Daoy (cell line): Measurements from ENCODE around the gene PJA1. TPM values are rescaled to one million over a fixed set of nuclear protein-coding genes. Genes with fewer than 3 reads are reported as not detected.

ENCODE experiments used
- DNase-seq: peaks from one replicate; pipeline ENCODE4 v3.0.0-alpha.2; 2015; ENCODE audit warnings: low read depth
- total RNA-seq: library from RNA; depleted of rRNA; stranded (reverse); fragments of >200 nt; shearing (Covaris generic); gene quantifications from 2 replicates; pipeline ENCODE4 v1.2.3, GENCODE V29; 2014

Gene PJA1
- total RNA-seq, 1 experiment from 2014 or later = 37.5 TPM

- no peak for DNase-seq
These were observed 7.7 kb upstream of the PJA1 start for GRCh38 chrX:69172937-69173336.

GRCh38 chrX:69170319-69170718 is 5.1 kb upstream of the PJA1 start:
- DNase-seq = no peak

GRCh38 chrX:69163936-69164741 is 1.1 kb downstream of the PJA1 start:
- DNase-seq = peak; percentile 24

- no peak for DNase-seq
These were observed 2.8 kb downstream of the PJA1 start for GRCh38 chrX:69162361-69162865.

GRCh38 chrX:69161786-69162349 is 3.4 kb downstream of the PJA1 start:
- no peak for DNase-seq

GRCh38 chrX:69161371-69161770 is 3.9 kb downstream of the PJA1 start:
- DNase-seq = no peak

GRCh38 chrX:69158166-69158980 is 6.9 kb downstream of the PJA1 start:
- peak; percentile 70 for DNase-seq

GRCh38 chrX:69156638-69157037 is 8.6 kb downstream of the PJA1 start:
- DNase-seq = no peak

GRCh38 chrX:69155786-69156520 is 9.3 kb downstream of the PJA1 start:
- DNase-seq = no peak

GRCh38 chrX:69154051-69154450 is 11.2 kb downstream of the PJA1 start:
- no peak for DNase-seq

GRCh38 chrX:69153060-69153730 is 12.1 kb downstream of the PJA1 start:
- peak; percentile 28 for DNase-seq

- peak; percentile 27 for DNase-seq
These were observed 12.8 kb downstream of the PJA1 start for GRCh38 chrX:69152417-69152841.

GRCh38 chrX:69151866-69152284 is 13.4 kb downstream of the PJA1 start:
- DNase-seq = no peak

- peak; percentile 33 for DNase-seq
These were observed 14.8 kb downstream of the PJA1 start for GRCh38 chrX:69150281-69150960.

GRCh38 chrX:69149466-69150280 is 15.6 kb downstream of the PJA1 start:
- no peak for DNase-seq

GRCh38 chrX:69148946-69149345 is 16.3 kb downstream of the PJA1 start:
- DNase-seq = no peak

GRCh38 chrX:69146739-69147138 is 18.5 kb downstream of the PJA1 start:
- DNase-seq = no peak

- no peak for DNase-seq
These were observed 19.5 kb downstream of the PJA1 start for GRCh38 chrX:69145714-69146113.

- DNase-seq = no peak
These were observed 20.2 kb downstream of the PJA1 start for GRCh38 chrX:69144838-69145680.
